HG03520 (cell line): ENCODE results near the gene NR5A1.

Experiments used
- ATAC-seq: cut with Tn5 transposase; IDR thresholded peaks from one replicate; pipeline ENCODE4 v1.9.1; 2021; ENCODE audit warnings: mild to moderate bottlenecking, moderate library complexity; ENCODE audit not compliant: unreplicated experiment

The NR5A1 gene

GRCh38 chr9:124506931-124507879 is at the start of gene NR5A1:
NR5A1 (minus strand) TSS chr9:124507399; CDS start chr9:124503395, 4,004 bp downstream.
- no peak for ATAC-seq

- no peak for ATAC-seq
Observed at GRCh38 chr9:124555043-124555442, 47.8 kb upstream of the NR5A1 start.

GRCh38 chr9:124553738-124554137 is 46.5 kb upstream of the NR5A1 start:
- ATAC-seq: no peak

- no peak for ATAC-seq
Observed at GRCh38 chr9:124552273-124552605, 45.0 kb upstream of the NR5A1 start.

- ATAC-seq: no peak
Observed at GRCh38 chr9:124551472-124552272, 44.5 kb upstream of the NR5A1 start.

- ATAC-seq: no peak
Observed at GRCh38 chr9:124550072-124550471, 42.9 kb upstream of the NR5A1 start.

- ATAC-seq: no peak
Observed at GRCh38 chr9:124549016-124549415, 41.8 kb upstream of the NR5A1 start.

GRCh38 chr9:124544535-124544934 is 37.3 kb upstream of the NR5A1 start:
- no peak for ATAC-seq

GRCh38 chr9:124541824-124542223 is 34.6 kb upstream of the NR5A1 start:
- ATAC-seq: no peak

- no peak for ATAC-seq
Observed at GRCh38 chr9:124537926-124538325, 30.7 kb upstream of the NR5A1 start.

- no peak for ATAC-seq
Observed at GRCh38 chr9:124535846-124536245, 28.6 kb upstream of the NR5A1 start.

GRCh38 chr9:124532897-124533296 is 25.7 kb upstream of the NR5A1 start:
- ATAC-seq: no peak

- ATAC-seq: no peak
Observed at GRCh38 chr9:124531115-124531514, 23.9 kb upstream of the NR5A1 start.

GRCh38 chr9:124530246-124530645 is 23.0 kb upstream of the NR5A1 start:
- ATAC-seq: no peak

GRCh38 chr9:124527781-124528180 is 20.6 kb upstream of the NR5A1 start:
- no peak for ATAC-seq

GRCh38 chr9:124526174-124526573 is 19.0 kb upstream of the NR5A1 start:
- ATAC-seq: no peak

- ATAC-seq: no peak
Observed at GRCh38 chr9:124522121-124523098, 15.2 kb upstream of the NR5A1 start.

- ATAC-seq: no peak
Observed at GRCh38 chr9:124521142-124521541, 13.9 kb upstream of the NR5A1 start.

GRCh38 chr9:124520206-124520596 is 13.0 kb upstream of the NR5A1 start:
- ATAC-seq: no peak

GRCh38 chr9:124518116-124518515 is 10.9 kb upstream of the NR5A1 start:
- ATAC-seq: no peak

GRCh38 chr9:124517600-124517999 is 10.4 kb upstream of the NR5A1 start:
- no peak for ATAC-seq
